ENCODE results near the gene GGN. TPM values are rescaled to one million over a fixed set of nuclear protein-coding genes. Genes with fewer than 3 reads are reported as not detected.

The GGN gene
- total RNA-seq, 4 donors from 2014 or later = 2.5 to 10.1 (median 6.2) TPM

- Histone ChIP-seq H3K27ac (no peak overlapping the region), H3K27me3 (no peaks in the 10 kb centered on the region)
Measured at GRCh38 chr19:38401148-38401547, 13.3 kb upstream of the GGN start.

GRCh38 chr19:38400361-38400760 is 12.5 kb upstream of the GGN start:
- Histone ChIP-seq H3K4me3 (no peak overlapping the region), H3K36me3 (peaks cover 0 to 10% (median 0%) of the 10 kb centered on the region in 3 donors), H3K4me1 (peaks cover 0 to 17% (median 6%) of the 10 kb centered on the region in 4 donors), H3K27ac (no peak overlapping the region), H3K9me3 (no peaks in the 10 kb centered on the region), H3K27me3 (no peaks in the 10 kb centered on the region)
- TF ChIP-seq POLR2A (IDR thresholded peaks at IDR 0.05) = no peak
- no peak for TF ChIP-seq CTCF (IDR thresholded peaks at IDR 0.05)
- DNase-seq = no peak

More at GRCh38 chr19:38401148-38401547, 13.3 kb upstream of the GGN start:
- H3K4me3 ChIP-seq = no peak overlapping the region
- no peak for DNase-seq
- TF ChIP-seq POLR2A (IDR thresholded peaks at IDR 0.05) (no peak), CTCF (IDR thresholded peaks at IDR 0.05) (no peak)
- no peaks in the 10 kb centered on the region for H3K9me3 ChIP-seq
- H3K36me3 ChIP-seq = peaks cover 0 to 15% (median 0%) of the 10 kb centered on the region in 3 donors
- H3K4me1 ChIP-seq = peaks cover 0 to 13% (median 3%) of the 10 kb centered on the region in 4 donors

GRCh38 chr19:38399537-38399936 is 11.7 kb upstream of the GGN start:
- no peaks in the 10 kb centered on the region for H3K9me3 ChIP-seq
- TF ChIP-seq POLR2A (IDR thresholded peaks at IDR 0.05) (no peak), CTCF (IDR thresholded peaks at IDR 0.05) (no peak)
- H3K27me3 ChIP-seq = no peaks in the 10 kb centered on the region
- no peak for DNase-seq
- peaks cover 0 to 19% (median 8%) of the 10 kb centered on the region in 4 donors for H3K4me1 ChIP-seq
- H3K27ac ChIP-seq = no peak overlapping the region
- H3K36me3 ChIP-seq = peaks cover 0 to 2% (median 0%) of the 10 kb centered on the region in 3 donors
- no peak overlapping the region for H3K4me3 ChIP-seq

GRCh38 chr19:38399081-38399480 is 11.2 kb upstream of the GGN start:
- Histone ChIP-seq H3K36me3 (no peaks in the 10 kb centered on the region), H3K27me3 (no peaks in the 10 kb centered on the region), H3K9me3 (no peaks in the 10 kb centered on the region), H3K4me3 (no peak overlapping the region), H3K4me1 (peaks cover 0 to 16% (median 9%) of the 10 kb centered on the region in 4 donors), H3K27ac (no peak overlapping the region)
- no peak for DNase-seq
- TF ChIP-seq CTCF (IDR thresholded peaks at IDR 0.05) = no peak
- TF ChIP-seq POLR2A (IDR thresholded peaks at IDR 0.05) = no peak

GRCh38 chr19:38395381-38396114 is 7.7 kb upstream of the GGN start:
- H3K27ac ChIP-seq = peak overlapping the region in 1 of 4 donors; percentile 62
- DNase-seq = no peak
- no peaks in the 10 kb centered on the region for H3K27me3 ChIP-seq

GRCh38 chr19:38394488-38394887 is 6.7 kb upstream of the GGN start:
- TF ChIP-seq CTCF (IDR thresholded peaks at IDR 0.05) = no peak
- no peak for TF ChIP-seq POLR2A (IDR thresholded peaks at IDR 0.05)
- Histone ChIP-seq H3K27ac (no peak overlapping the region), H3K4me1 (peaks cover 0 to 13% (median 6%) of the 10 kb centered on the region in 4 donors), H3K36me3 (no peaks in the 10 kb centered on the region), H3K4me3 (peak overlapping the region in 1 of 4 donors; percentile 44), H3K27me3 (no peaks in the 10 kb centered on the region), H3K9me3 (no peaks in the 10 kb centered on the region)
- peak in 2 of 3 donors; percentile 59 for DNase-seq

More at GRCh38 chr19:38395381-38396114, 7.7 kb upstream of the GGN start:
- peaks cover 0 to 13% (median 6%) of the 10 kb centered on the region in 4 donors for H3K4me1 ChIP-seq
- H3K36me3 ChIP-seq = no peaks in the 10 kb centered on the region
- H3K4me3 ChIP-seq = peak overlapping the region; percentile 29 to 48 (median 44)
- H3K9me3 ChIP-seq = no peaks in the 10 kb centered on the region
- TF ChIP-seq POLR2A (IDR thresholded peaks at IDR 0.05) = no peak

Data from Peyer's patch (tissue), 4 donors.